ENCODE data around the gene EFCAB5. TPM values are rescaled to one million over a fixed set of nuclear protein-coding genes. Genes with fewer than 3 reads are reported as not detected.

Gene EFCAB5
- total and polyA plus RNA-seq, 2 experiments from 2014 or later = 0.68 TPM; not detected in 1

- TF ChIP-seq ETS1 (IDR thresholded peaks at IDR 0.05) = no peak
- TF ChIP-seq REST (IDR thresholded peaks at IDR 0.05; ENCODE audit: unreplicated experiment) = no peak
- no peak for TF ChIP-seq JUNB (IDR thresholded peaks at IDR 0.05; ENCODE audit: unreplicated experiment)
- TF ChIP-seq EZH2 (IDR thresholded peaks at IDR 0.05; ENCODE audit: low read depth, unreplicated experiment) = no peak
- no peak for TF ChIP-seq POLR2AphosphoS5 (IDR thresholded peaks at IDR 0.05; ENCODE audit: low read depth)
- TF ChIP-seq CTCF (conservative IDR thresholded peaks at IDR 0.05; ENCODE audit: low read depth in 2 of 2) = no peak
- no peak for TF ChIP-seq ZNF331 (CRISPR knock-in tag; IDR thresholded peaks at IDR 0.05; ENCODE audit: low read depth)
Observed at GRCh38 chr17:30074730-30075129, 133.3 kb downstream of the EFCAB5 start (continued).

- Histone ChIP-seq H3K4me1 (ENCODE audit: insufficient read depth) (no peaks in the 10 kb centered on the region), H3K27ac (ENCODE audit: low read depth) (no peak overlapping the region), H4K20me1 (replicated peaks; ENCODE audit: insufficient read depth) (no peaks in the 10 kb centered on the region), H3K27me3 (ENCODE audit: insufficient read depth) (no peaks in the 10 kb centered on the region), H3F3A (replicated peaks; ENCODE audit: low read depth) (no peaks in the 10 kb centered on the region), H3K36me3 (ENCODE audit: insufficient read depth) (no peaks in the 10 kb centered on the region), H3K4me3 (no peak overlapping the region), H3K79me2 (replicated peaks; ENCODE audit: insufficient read depth) (no peaks in the 10 kb centered on the region), H3K4me2 (no peak overlapping the region), H2AFZ (no peak overlapping the region), H3K9me2 (ENCODE audit: insufficient read depth) (no peaks in the 10 kb centered on the region)
- Mint-ChIP-seq H3K27ac (no peak overlapping the region), H3K4me3 (no peak overlapping the region), H3K27me3 (ENCODE audit: insufficient read depth, low read depth, poor library complexity) (peaks cover 6% of the 10 kb centered on the region), H3K36me3 (ENCODE audit: low read depth) (no peaks in the 10 kb centered on the region), H3K4me1 (no peaks in the 10 kb centered on the region; the same call in 2 of the 3 replicates), H3K9me3 (no peaks in the 10 kb centered on the region; the same call in 2 of the 3 replicates)
- DNase-seq (ENCODE audit: low spot score) (no peak), ATAC-seq (no peak)
- no peak for TF ChIP-seq ZNF462 (CRISPR knock-in tag; IDR thresholded peaks at IDR 0.05)
- no peak for TF ChIP-seq REST (IDR thresholded peaks at IDR 0.05; ENCODE audit: unreplicated experiment)
- no peak for TF ChIP-seq ZNF114 (CRISPR knock-in tag; IDR thresholded peaks at IDR 0.05)
Observed at GRCh38 chr17:30082773-30083172, 141.3 kb downstream of the EFCAB5 start.

Data from GM23338 (cell line).